Measurements from ENCODE around the gene TOPORS.

TOPORS gene

DNA sequence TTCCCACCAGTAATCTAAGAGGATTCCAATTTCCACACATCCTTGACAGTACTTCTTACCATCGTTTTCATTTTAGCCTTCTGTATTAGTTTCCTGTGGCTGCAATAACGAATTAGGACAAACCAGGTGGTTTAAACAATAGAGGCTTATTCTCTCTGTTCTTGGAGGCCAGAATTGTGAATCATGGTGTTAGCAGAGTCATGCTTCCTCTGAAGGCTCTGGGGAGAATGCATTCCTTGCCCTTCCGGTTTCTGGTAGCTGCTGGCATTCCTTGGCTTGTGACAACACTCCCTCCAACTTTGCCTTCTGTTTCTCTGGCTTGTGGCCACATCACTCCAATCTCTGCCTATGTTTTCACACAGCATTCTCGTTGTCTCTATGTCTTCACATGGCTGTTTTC lies 49.9 kb downstream of the TOPORS start:
- DNase-seq (ENCODE audit: low read depth), result peak; percentile 85

DNA sequence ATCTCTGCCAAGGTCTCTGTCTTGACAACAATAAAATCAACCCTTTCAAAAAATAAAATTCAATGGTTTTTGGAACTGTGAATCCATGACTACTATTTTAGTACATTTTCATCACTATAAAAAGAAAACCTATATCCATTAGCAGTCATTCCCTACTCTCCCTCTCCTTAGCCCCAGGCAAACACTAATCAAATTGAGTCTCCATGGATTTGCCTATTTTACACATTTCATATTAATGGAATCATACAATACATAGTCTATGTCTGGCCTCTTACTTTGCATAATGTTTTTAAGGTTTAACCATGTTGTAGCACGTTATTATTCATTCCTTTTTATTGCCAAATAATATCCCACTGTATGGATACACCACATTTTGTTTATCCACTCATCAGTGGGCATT lies 50.5 kb downstream of the TOPORS start:
- DNase-seq (ENCODE audit: low read depth), result no peak

GRCh38 chr9:32500768-32501167 lies 51.6 kb downstream of the TOPORS start:
- DNase-seq (ENCODE audit: low read depth), result peak; percentile 34

DNA sequence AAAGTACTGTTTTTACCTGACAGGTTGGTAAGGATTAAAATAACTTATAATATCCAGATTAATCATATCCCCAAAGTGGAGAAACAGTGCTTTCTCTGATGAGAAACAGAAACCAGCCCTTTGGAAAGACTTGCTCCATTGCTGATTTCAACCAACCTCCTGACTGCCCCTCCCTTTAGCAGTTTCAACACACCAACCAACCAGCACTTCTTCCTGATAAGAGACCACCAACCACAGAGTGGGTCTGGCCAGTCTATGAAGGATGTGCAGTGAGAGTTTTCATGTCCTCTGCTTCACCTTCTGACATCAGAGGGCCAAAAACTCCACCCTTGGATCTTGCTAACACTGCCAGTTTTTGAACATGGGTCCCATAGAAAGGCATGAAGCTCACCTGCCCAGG lies 54.5 kb downstream of the TOPORS start:
- DNase-seq (ENCODE audit: low read depth), result no peak

DNA sequence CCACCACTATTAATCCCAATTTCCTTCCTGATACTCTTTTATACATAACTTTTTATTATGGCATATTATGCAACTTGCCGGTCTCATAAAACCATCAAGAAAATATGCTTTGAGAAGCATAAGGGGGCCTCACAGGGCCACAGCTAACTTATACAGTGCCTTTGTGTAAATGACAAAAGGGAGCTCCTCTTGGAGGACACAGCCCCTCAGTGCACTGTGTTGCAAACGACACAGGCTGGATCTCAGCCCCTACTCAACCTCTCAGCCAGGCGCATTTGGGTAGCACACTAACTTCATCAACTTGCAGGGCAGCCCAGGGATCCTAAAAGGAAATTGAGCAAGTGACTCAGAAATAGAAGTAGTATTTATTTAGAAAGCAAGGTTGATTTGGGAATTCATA lies 61.8 kb downstream of the TOPORS start:
- DNase-seq (ENCODE audit: low read depth), result no peak
